ENCODE results near the gene TMEM107. TPM values are rescaled to one million over a fixed set of nuclear protein-coding genes. Genes with fewer than 3 reads are reported as not detected.
"Not testable (repeated sequence)": the region's sequence is repeated elsewhere in the genome, so short reads cannot be mapped to it uniquely, and the experiment has no call there.

TMEM107 gene
- 10 to 100 TPM; 11.3 to 12.6 TPM for total RNA-seq
- long read RNA-seq, partial matches to known transcripts, result 0 of 3 reads
- long read RNA-seq, other reads (novel, unspliced or antisense), result 1 of 3 reads

GRCh38 chr17:8176197-8176940 lies at the start of gene TMEM107:
TMEM107 (minus strand) TSS chr17:8176380; CDS start chr17:8176286, 94 bp downstream.
- intact Hi-C loops (cut with DNase I, micrococcal nuclease), result no loop called here
- ATAC-seq (peak; percentile 76), DNase-seq (peak; percentile 91 to 94)

GRCh38 chr17:8224891-8225812 lies 49.0 kb upstream of the TMEM107 start:
- intact Hi-C loops (cut with DNase I, micrococcal nuclease), result no loop called here
- no peak for DNase-seq
- no peak for ATAC-seq

DNA sequence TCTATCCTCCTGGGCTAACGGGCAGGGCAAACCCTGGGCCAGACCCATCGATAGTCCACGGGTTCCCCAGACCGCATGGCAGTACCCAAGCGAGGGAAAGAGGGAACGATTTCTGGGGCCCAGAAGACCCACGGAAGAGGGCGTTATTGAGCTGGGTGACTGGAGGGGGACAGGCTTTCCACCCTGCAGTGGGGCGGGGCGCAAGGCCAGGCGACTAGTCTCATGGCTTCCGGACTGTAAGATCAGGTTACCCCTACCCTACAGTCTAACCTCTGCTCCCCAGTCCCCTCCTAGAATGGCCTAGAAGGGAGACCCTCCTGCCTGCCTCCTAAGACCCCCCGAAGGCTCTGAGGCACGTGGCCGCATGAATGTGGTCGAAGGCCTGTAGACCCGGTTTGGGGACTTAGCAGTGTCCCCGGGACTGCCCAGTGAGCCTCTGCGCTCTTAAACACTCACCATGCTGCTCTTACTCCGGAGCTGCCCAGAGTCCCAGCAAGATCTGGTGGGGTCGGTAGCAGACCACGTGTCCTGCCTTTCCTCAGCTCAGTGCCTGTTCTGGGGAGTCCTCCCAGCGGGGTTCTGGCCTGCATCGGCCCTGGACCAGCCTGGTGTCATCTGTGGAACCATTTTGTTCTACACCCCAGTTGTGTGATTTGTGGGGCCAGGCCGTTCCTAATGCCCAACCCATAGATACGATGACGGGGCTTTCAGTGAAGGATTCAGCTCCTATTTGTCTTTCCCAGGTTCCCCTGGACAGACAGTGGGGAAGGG lies 47.4 kb upstream of the TMEM107 start:
- intact Hi-C loops (cut with DNase I, micrococcal nuclease), result no loop called here
- ATAC-seq, result peak; percentile 18
- DNase-seq, result peak; percentile 78 to 82

DNA sequence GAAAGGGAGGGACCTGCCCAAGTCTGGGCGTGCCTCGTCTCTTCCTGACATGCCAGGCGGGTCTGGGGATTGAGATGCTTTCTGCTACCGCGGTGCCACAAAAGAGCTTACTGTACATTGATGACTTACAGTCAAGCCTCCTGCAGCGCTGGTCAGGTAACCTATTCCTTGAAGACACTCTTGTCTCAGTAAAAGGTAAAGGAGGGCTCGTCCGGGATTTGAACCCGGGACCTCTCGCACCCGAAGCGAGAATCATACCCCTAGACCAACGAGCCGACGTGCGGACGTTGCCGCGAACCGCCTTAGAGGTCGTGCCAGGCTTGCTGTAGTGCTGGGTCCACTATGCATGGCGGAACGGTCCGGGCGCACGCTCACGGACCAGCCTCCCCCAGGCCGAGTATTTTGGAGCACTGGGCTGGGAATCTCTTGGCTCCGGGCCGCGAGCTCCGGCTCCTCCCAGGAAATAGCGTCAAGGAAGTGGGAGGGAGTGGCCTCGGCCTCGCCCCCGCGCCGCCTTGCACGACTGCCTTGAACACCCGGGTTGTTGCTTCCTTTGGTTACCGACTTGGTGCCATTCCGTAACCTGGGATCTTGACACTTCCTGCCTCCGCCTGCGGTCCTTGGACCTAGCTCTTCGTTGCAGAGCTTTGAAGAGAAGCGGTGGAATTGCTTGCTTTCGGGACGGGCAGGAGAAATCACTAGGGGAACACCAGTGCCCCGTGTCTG lies 46.6 kb upstream of the TMEM107 start:
- ATAC-seq (peak; percentile 66), DNase-seq (peak; percentile 94 to 95)
- intact Hi-C loops (cut with DNase I, micrococcal nuclease), result no loop called here

DNA sequence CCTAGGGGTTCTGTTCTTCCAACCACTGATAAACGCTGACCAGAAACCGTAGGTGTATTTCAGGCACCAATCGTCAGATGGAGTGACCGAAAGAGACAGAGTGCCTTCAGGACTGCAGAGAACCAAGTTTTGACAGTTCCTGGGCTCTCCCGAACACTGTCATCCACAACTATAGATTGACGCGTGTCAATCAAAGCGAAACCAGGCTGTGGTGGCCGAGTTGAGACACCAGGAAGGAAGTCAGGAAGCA lies 46.1 kb upstream of the TMEM107 start:
- no peak for DNase-seq
- intact Hi-C loops (cut with DNase I, micrococcal nuclease), result no loop called here

DNA sequence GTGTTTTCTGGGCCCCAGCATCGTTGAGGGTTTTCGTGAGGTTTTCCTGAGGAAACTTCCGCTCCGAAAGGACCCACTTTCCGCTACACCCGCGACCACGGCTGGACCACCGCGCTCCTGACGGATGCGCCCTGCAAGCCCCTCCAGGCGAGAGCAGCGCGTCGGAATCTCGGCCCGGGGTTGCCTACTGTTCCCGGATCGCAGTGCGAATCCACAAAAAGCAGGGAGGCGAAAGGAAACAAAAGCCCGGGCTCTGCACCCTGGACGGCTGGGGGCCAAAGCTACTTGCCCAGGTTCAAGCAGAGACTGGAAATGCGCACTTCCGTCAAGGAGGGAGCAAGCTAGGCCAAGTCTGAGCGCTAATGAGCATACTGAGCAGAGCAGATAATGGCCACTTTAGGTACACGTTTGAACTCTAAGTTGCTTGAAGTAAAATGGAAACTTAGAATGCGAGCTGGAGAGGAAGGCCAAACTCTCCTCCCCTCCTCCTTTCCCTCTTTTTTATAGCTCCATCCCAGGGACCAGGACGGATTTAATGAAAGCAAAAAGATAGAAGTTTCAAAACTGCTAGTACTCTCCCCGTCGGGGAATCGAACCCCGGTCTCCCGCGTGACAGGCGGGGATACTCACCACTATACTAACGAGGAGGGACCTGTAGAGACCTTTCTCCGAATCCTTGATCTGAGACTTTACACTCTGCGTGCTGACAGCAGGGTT lies 45.6 kb upstream of the TMEM107 start:
- intact Hi-C loops (cut with DNase I, micrococcal nuclease), result loop anchor here in 1 of 2 donors (1.0 kb wide), 1 partner anchor 36 kb away; no protein-coding TSS in a partner anchor
- ATAC-seq, result peak; percentile 52

More for the DNA sequence above, 46.1 kb upstream of the TMEM107 start:
- ATAC-seq, result no peak

GRCh38 chr17:8220783-8221662 lies 44.8 kb upstream of the TMEM107 start:
- DNase-seq (peak; percentile 86 to 90), ATAC-seq (peak; percentile 59)
- intact Hi-C loops (cut with DNase I, micrococcal nuclease), result loop anchor here in 1 of 2 donors (1.0 kb wide), 1 partner anchor 35 kb away; no protein-coding TSS in a partner anchor

More for the DNA sequence above, 45.6 kb upstream of the TMEM107 start:
- peak; percentile 78 to 87 for DNase-seq

GRCh38 chr17:8214000-8214399 lies 37.8 kb upstream of the TMEM107 start:
- intact Hi-C loops (cut with DNase I, micrococcal nuclease); DNase-seq; ATAC-seq: not testable (repeated sequence)

- DNase-seq (no peak), ATAC-seq (no peak)
- intact Hi-C loops (cut with DNase I, micrococcal nuclease), result no loop called here
These were observed 36.4 kb upstream of the TMEM107 start for GRCh38 chr17:8212312-8213180.

- intact Hi-C loops (cut with DNase I, micrococcal nuclease), result no loop called here
- ATAC-seq, result peak; percentile 32
- no peak for DNase-seq
These were observed 34.7 kb upstream of the TMEM107 start for GRCh38 chr17:8210761-8211458.

DNA sequence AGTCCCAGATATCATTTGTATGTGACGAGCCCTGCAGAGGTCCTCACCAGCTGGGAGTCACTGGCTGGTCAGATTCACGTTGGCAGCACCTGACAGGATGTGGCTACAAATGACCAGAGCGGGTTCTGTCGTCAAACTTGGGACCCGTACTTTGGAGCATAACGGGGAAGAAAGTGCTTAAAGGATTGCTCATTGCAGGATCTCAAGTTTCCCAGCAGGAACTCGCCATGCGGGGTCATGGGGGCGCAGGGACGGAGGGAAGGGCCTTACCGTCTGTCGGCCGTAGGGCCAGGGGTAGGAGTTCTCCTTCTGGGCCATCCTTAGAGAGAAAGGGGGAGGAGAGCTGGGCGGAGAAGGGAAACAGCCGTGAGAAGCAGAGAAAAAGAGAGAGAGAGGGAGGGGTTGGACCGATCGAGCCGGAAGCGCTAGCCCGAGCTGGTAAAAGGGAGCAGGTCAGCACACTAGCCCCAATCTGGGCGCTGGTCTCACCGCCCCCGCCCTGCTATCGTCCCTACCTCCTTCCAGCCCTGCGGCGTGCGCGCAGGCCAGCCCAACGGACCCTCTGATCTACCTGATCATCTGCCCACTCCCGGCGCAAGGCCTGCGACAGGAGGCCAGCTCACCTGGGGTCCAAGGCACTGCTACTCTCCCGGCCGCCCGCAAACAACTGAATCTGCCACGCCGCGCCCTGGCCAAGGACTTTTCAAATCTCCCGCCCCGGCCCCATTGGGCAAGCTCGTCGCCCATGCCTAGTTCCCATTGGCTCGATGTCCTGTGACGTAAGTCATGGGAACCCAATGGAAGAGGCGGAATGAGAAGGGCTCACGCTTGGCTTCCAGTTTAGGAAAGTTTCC lies 34.0 kb upstream of the TMEM107 start, which contains the start of gene AURKB:
TSS of gene AURKB (minus strand) at position 669 of the 854 bp plus-strand sequence. CDS start at position 318, 351 bp downstream.
- intact Hi-C loops (cut with DNase I, micrococcal nuclease), result no loop called here
- ATAC-seq, result peak; percentile 99
- peak; percentile 96 to 98 for DNase-seq

- intact Hi-C loops (cut with DNase I, micrococcal nuclease), result no loop called here
- no peak for ATAC-seq
- no peak for DNase-seq
These were observed 30.4 kb upstream of the TMEM107 start for GRCh38 chr17:8206536-8206935.

DNA sequence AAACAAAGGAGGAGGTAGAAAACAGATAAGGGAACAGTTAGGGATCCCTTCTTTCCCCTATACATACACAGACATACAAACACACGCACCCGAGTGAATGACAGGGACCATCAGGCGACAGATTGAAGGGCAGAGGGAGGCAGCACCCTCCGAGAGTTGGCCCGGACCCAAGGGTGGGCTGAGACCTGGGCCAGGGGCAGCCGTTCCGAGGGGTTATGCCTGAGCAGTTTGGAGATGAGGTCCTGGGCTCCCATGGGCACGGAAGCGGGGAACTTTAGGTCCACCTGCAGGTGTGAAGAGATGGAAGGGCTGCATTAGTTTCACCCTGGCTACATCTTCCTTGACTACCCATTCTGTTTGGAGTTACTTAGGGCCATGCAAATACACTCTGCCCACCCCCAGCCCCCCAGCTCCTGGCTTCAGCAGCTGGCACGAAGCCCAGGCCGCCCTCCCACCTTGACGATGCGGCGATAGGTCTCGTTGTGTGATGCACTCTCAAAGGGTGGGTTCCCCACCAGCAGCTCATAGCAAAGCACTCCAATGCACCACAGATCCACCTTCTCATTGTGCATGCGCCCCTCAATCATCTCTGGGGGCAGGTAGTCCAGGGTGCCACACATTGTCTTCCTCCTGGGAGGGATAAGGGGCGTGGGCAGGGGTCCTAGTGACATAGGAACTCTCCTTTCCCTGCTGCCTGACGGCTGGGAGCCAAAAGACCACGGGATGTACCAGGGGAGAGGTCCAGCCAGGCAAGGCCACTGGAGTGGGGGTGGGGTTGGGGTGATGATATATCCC lies 28.8 kb upstream of the TMEM107 start:
- DNase-seq, result no peak
- intact Hi-C loops (cut with DNase I, micrococcal nuclease), result no loop called here
- no peak for ATAC-seq

Data from left colon (tissue), 2 donors.